Smooth muscle cell (in vitro differentiated cells): ENCODE results near the gene SHMT1. TPM values are rescaled to one million over a fixed set of nuclear protein-coding genes. Genes with fewer than 3 reads are reported as not detected.
A peak's percentile ranks its signal among the peaks of the same experiment; 100 is the strongest.
"Not testable (repeated sequence)": the region's sequence is repeated elsewhere in the genome, so short reads cannot be mapped to it uniquely, and the experiment has no call there.

Experiments used
- DNase-seq: peaks from one replicate; lab custom pipeline; 2025; ENCODE audit not compliant: unreplicated experiment; lab: John Stamatoyannopoulos, UW
- H2AFZ ChIP-seq: fragments of 200-600 bp; sonication (generic); 2 replicates; pipeline ENCODE4 v1.6.0; 2016; ENCODE audit warnings: antibody characterized with exemption, low read depth, mild to moderate bottlenecking
- H3F3A ChIP-seq: fragments of 200-600 bp; sonication (generic); 2 replicates; pipeline ENCODE4 v1.6.0; 2017; ENCODE audit warnings: antibody characterized with exemption, low read depth
- H3K27ac ChIP-seq: fragments of 200-600 bp; sonication (generic); 2 replicates; pipeline ENCODE4 v1.5.1; 2016; ENCODE audit warnings: low read depth, mild to moderate bottlenecking
- H3K27me3 ChIP-seq: fragments of 200-600 bp; sonication (generic); 2 replicates; pipeline ENCODE4 v1.6.1; 2016; ENCODE audit warnings: low read depth, mild to moderate bottlenecking
- H3K36me3 ChIP-seq: fragments of 200-600 bp; sonication (generic); 2 replicates; pipeline ENCODE4 v1.5.1; 2016; ENCODE audit warnings: low read depth
- H3K4me1 ChIP-seq: fragments of 200-600 bp; sonication (generic); 2 replicates; pipeline ENCODE4 v1.5.1; 2016; ENCODE audit warnings: low read depth
- H3K4me2 ChIP-seq: fragments of 200-600 bp; sonication (generic); 2 replicates; pipeline ENCODE4 v1.6.0; 2016; ENCODE audit warnings: mild to moderate bottlenecking
- H3K4me3 ChIP-seq: fragments of 200-600 bp; sonication (generic); 2 replicates; pipeline ENCODE4 v1.5.1; 2016; ENCODE audit warnings: mild to moderate bottlenecking
- H3K79me2 ChIP-seq: fragments of 200-600 bp; sonication (generic); 2 replicates; pipeline ENCODE4 v1.6.0; 2016; ENCODE audit warnings: low read depth, mild to moderate bottlenecking
- H3K9ac ChIP-seq: fragments of 200-600 bp; sonication (generic); 2 replicates; pipeline ENCODE4 v1.6.0; 2016; ENCODE audit warnings: low read depth
- H3K9me3 ChIP-seq: fragments of 200-600 bp; sonication (generic); replicated peaks from 2 replicates; pipeline ENCODE4 v1.5.1; 2016; ENCODE audit warnings: low read depth
- H4K20me1 ChIP-seq: fragments of 200-600 bp; sonication (generic); 2 replicates; pipeline ENCODE4 v1.6.0; 2016; ENCODE audit warnings: low read depth
- WGBS: methylation state at CpG from one replicate; pipeline ENCODE4 v1.1.7; 2016; ENCODE audit warnings: low lambda C conversion rate; 5-methylcytosine and 5-hydroxymethylcytosine counted together
- polyA plus RNA-seq: library from polyadenylated mRNA; unstranded; fragments of >200 nt; fragmentation: Nextera tagmentation; extraction: Ambion mirVana; gene quantifications from 2 replicates; pipeline ENCODE4 v1.2.1, GENCODE V29; 2016
- total RNA-seq: library from RNA; depleted of rRNA; stranded (reverse); fragments of >200 nt; gene quantifications from 2 replicates; pipeline ENCODE4 v1.2.3, GENCODE V29; 2014
- TF ChIP-seq, protein P1 (sequence below): fragments of 200-600 bp; sonication (generic); IDR thresholded peaks from 2 replicates; pipeline ENCODE4 v1.5.1; 2017; ENCODE audit warnings: borderline replicate concordance, mild to moderate bottlenecking, antibody characterized with exemption; ENCODE audit not compliant: insufficient read depth, poor library complexity, severe bottlenecking

The SHMT1 gene
- total RNA-seq (4.1 and 5.9 TPM in 2 replicates), polyA plus RNA-seq (8.5 and 10.3 TPM in 2 replicates)

DNA sequence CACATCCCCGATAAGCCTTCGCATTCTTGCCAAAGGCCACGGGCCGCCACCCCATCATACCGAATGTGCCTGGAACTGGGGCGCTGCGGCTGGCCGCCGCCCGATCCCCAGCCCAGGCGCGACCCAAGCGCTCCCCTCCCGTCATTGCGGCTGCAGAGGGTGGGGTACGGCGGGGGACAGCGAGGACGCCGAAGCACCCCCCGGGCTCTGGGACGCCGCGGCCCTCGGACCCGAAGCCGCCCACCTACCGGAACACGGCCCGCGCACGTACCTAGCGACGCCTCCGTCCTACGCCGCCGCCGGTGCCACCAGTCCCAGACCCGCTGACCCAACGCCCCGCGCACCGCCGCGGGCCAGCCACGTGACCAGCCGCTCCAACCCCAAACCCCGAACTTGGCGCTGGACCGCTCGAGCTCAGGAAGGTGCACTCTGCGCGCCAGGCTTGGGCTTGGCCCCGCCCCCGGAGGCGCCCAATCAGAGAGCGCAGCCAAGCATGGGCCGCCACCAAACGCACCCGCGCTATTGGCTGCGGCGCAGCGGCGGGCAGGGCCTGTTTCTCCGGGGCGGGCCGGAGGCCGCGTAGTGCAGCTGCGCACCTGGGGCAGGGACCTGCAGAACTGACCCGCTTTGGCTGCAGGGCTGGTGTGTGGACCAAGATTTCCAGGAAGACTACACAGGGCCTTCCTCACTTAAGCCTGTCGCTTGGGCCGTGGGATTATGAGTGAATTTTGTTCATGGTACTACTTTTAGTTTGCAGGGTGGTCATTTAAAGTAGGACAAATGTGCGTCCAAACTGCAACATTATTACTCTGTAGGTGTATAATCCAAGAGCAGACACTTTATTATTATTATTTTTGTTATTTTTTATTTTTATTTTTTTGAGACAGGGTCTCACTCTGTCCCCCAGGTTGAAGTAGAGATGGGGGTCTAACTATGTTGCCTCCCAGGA is at the start of gene SHMT1:
SHMT1 (minus strand) TSS at position 450 of the 949 bp plus-strand sequence. CDS start 7,569 bp downstream, outside the sequence.
- peak; percentile 44 for DNase-seq
- Histone ChIP-seq H4K20me1 (no peaks in the 10 kb centered on the region), H3F3A (no peaks in the 10 kb centered on the region), H3K27me3 (no peaks in the 10 kb centered on the region), H3K4me1 (peaks cover 7% of the 10 kb centered on the region), H3K36me3 (no peaks in the 10 kb centered on the region), H3K9me3 (no peaks in the 10 kb centered on the region), H3K79me2 (no peaks in the 10 kb centered on the region), H3K4me2 (peak within 1 kb of the TSS; percentile 94), H3K9ac (peak within 1 kb of the TSS; percentile 26), H2AFZ (peak within 1 kb of the TSS; percentile 91), H3K27ac (no peak within 1 kb of the TSS), H3K4me3 (peak within 1 kb of the TSS; percentile 63)
- 2% methylated on average over 45 of the region's 76 CpGs for WGBS
- TF ChIP-seq, protein P1, sequence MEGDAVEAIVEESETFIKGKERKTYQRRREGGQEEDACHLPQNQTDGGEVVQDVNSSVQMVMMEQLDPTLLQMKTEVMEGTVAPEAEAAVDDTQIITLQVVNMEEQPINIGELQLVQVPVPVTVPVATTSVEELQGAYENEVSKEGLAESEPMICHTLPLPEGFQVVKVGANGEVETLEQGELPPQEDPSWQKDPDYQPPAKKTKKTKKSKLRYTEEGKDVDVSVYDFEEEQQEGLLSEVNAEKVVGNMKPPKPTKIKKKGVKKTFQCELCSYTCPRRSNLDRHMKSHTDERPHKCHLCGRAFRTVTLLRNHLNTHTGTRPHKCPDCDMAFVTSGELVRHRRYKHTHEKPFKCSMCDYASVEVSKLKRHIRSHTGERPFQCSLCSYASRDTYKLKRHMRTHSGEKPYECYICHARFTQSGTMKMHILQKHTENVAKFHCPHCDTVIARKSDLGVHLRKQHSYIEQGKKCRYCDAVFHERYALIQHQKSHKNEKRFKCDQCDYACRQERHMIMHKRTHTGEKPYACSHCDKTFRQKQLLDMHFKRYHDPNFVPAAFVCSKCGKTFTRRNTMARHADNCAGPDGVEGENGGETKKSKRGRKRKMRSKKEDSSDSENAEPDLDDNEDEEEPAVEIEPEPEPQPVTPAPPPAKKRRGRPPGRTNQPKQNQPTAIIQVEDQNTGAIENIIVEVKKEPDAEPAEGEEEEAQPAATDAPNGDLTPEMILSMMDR, result no peak

DNA sequence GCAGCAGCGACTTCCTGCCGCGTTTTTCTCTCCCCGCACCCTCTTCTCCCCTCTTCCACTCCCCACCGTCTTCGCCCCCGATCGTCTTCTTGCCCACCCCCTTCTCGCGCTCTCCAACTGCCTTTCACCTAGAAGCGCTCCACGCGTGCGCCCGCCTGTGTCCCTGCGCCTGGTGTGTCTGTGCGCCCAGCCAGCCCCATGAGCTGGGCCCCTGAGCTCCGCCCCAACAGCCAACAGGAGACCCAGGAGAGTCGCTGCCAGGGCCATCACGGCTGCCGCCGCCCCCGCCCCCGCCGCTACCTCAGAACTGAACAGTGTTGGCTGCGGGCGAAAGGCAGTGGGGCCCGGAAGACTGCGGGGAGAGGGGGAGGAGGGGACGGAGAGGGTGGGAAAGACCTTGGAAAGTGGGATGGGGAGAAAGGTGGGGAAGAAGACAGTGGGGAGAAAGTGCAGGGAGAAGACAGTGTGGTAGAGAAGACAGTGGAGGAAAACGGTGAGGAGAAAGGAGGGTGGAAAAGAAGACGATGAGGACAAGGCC is 48.7 kb upstream of the SHMT1 start:
- H3K4me3 ChIP-seq, result peak overlapping the region; percentile 74
- not testable (repeated sequence) for H4K20me1 ChIP-seq, H3K4me1 ChIP-seq, H2AFZ ChIP-seq, H3K9me3 ChIP-seq, H3K27me3 ChIP-seq, H3F3A ChIP-seq, H3K36me3 ChIP-seq, DNase-seq, H3K4me2 ChIP-seq, H3K9ac ChIP-seq, H3K79me2 ChIP-seq
- peak overlapping the region; percentile 56 for H3K27ac ChIP-seq
- no CpG with 5 or more reads among the region's 32 CpGs for WGBS

DNA sequence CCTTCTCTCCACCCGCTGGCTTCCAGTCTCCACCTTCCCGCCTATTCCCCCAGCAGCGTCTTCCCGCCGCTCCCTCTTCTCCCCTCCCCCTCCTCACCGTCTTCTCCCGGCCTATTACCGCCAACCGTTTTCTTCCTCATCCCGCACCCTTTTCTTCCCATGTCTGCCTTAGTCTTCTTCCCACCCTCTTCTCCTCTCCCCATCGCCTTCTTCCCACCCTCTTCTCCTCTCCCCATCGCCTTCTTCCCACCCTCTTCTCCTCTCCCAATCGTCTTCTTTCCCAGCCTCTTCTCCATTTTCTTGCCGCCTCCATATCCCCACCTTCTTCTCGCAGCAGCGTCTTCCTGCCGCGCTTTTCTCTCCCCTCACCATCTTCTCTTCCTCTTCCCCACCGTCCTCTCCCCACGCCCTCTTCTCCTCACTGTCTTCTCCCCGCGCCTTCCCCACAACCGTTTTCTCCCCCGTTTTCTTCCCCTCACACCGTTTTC is 48.1 kb upstream of the SHMT1 start:
- H3K36me3 ChIP-seq, H3K9me3 ChIP-seq, DNase-seq, H4K20me1 ChIP-seq, H3K79me2 ChIP-seq, H3K4me1 ChIP-seq, H3K27me3 ChIP-seq, H3F3A ChIP-seq: not testable (repeated sequence)
- WGBS, result 4% methylated on average over 11 of the region's 25 CpGs
- H2AFZ ChIP-seq, result peak overlapping the region; percentile 75
- H3K4me2 ChIP-seq, result peak overlapping the region; percentile 83
- peak overlapping the region; percentile 56 for H3K27ac ChIP-seq
- peak overlapping the region; percentile 57 for H3K9ac ChIP-seq
- peak overlapping the region; percentile 74 for H3K4me3 ChIP-seq

DNA sequence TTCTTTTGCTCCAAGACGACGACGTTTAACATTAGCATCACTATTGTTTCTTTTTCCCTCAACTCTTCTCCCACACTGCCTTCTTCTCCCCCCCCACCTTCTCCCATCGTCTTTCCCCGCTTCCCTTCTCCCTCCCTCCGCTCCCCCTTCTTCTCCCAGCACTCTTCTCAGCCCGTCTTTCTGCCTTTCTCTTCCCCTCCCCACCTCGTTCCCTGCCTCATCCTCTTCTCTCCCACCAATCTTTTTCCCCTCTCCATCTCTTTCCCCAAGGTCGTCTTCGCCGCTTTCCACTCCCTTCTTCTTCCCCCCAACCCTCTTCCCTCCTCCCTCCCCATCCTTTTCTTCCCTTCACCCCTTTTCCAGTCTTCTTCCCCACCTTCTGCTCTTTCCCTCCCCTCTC is 47.4 kb upstream of the SHMT1 start:
- not testable (repeated sequence) for DNase-seq, H3K36me3 ChIP-seq, H2AFZ ChIP-seq, H4K20me1 ChIP-seq, H3K9me3 ChIP-seq, H3K27me3 ChIP-seq, H3F3A ChIP-seq, H3K9ac ChIP-seq, H3K79me2 ChIP-seq, H3K4me1 ChIP-seq, H3K27ac ChIP-seq
- H3K4me3 ChIP-seq, result peak overlapping the region; percentile 74
- WGBS, result no CpG with 5 or more reads among the region's 11 CpGs
- peak overlapping the region; percentile 83 for H3K4me2 ChIP-seq

DNA sequence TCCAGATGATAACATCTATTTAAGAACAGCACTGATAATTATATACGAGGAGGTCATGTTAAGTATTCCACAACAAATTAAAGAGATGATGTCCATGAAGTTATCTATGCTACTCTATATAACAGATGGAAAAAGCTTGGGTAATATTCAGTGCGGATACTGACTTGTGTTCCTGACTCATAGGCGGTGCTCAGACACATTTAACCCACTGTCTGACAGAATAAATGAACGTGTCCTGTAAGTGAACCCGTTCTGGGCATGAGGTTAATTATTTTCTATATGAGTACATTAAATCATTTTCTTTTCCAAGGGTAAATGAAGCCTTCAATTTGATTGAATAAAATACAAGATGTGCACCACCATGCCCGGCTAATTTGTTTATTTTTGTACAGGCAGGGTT is 46.0 kb upstream of the SHMT1 start:
- not testable (repeated sequence) for H3F3A ChIP-seq, H3K9me3 ChIP-seq, H3K9ac ChIP-seq, H3K27ac ChIP-seq, H3K36me3 ChIP-seq, H3K4me1 ChIP-seq, DNase-seq, H2AFZ ChIP-seq, H3K4me3 ChIP-seq, H3K27me3 ChIP-seq, H3K79me2 ChIP-seq, H4K20me1 ChIP-seq
- WGBS, result 37% methylated on average over 6 of the region's 6 CpGs
- H3K4me2 ChIP-seq, result peak overlapping the region; percentile 21

DNA sequence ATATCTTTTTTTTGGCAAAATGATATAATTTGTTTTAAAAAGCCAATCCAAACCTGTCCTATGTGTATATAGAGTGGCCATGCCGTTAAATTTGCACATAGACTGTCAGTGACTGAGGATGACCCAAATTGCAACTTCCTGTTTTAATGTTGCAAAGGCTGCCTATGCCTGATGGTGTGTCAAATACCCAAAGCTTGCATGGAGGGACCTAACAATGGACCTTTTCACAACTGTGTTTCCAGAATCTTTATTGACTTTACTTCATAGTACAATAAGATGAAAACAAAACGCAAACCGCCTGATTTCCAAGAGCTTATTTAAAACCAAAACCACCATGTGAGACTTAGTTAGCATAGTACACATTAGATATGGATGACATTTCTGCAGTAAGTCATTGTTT is 45.6 kb upstream of the SHMT1 start:
- H3K4me3 ChIP-seq, H2AFZ ChIP-seq, H3K79me2 ChIP-seq, H3F3A ChIP-seq, H3K27ac ChIP-seq, H4K20me1 ChIP-seq, H3K36me3 ChIP-seq, DNase-seq, H3K4me1 ChIP-seq, H3K9me3 ChIP-seq, H3K9ac ChIP-seq, H3K27me3 ChIP-seq: not testable (repeated sequence)
- 70% methylated on average over 3 of the region's 3 CpGs for WGBS
- peak overlapping the region; percentile 21 for H3K4me2 ChIP-seq

DNA sequence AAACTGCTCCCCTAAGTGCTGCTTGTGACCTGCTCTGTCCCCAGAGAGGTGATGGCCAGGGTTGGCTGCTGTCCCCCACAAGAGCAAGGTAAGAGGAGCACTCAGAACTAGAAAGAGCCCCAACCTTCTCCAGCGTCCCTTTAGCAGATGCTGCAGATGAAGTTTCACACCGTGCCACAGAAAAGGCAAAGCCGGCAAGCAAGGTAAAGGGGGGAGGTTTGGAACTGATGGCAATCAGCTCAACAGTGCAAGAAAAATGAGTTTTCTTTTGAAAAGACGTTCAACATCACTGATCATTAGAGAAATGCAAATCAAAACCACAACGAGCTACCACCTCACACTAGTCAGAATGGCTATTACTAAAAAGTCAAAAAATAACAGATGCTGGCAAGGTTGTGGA is 40.3 kb upstream of the SHMT1 start:
- WGBS, result 94% methylated on average over 3 of the region's 5 CpGs
- H3K27ac ChIP-seq, H3K9me3 ChIP-seq, H4K20me1 ChIP-seq, H3F3A ChIP-seq, H3K4me2 ChIP-seq, H3K79me2 ChIP-seq, H3K36me3 ChIP-seq, H3K27me3 ChIP-seq, H3K9ac ChIP-seq, H3K4me1 ChIP-seq, H2AFZ ChIP-seq, H3K4me3 ChIP-seq, DNase-seq: not testable (repeated sequence)
